Type B pancreatic cell (in vitro differentiated cells): ENCODE data around the gene LPCAT4. TPM values are rescaled to one million over a fixed set of nuclear protein-coding genes. Genes with fewer than 3 reads are reported as not detected.

Experiments used
- DNase-seq: peaks from one replicate; pipeline ENCODE4 v3.0.0; 2021; ENCODE audit warnings: mixed read lengths; ENCODE audit not compliant: unreplicated experiment; ENCODE audit errors: extremely low spot score
- H3K27ac Mint-ChIP-seq: 2 replicates; pipeline ENCODE4 v1.8.0; 2021; ENCODE audit warnings: mild to moderate bottlenecking, mixed read lengths
- H3K27me3 Mint-ChIP-seq: 2 replicates; pipeline ENCODE4 v1.8.0; 2021; ENCODE audit warnings: mixed read lengths
- H3K36me3 Mint-ChIP-seq: 2 replicates; pipeline ENCODE4 v1.8.0; 2021; ENCODE audit warnings: mixed read lengths
- H3K4me1 Mint-ChIP-seq: one replicate; pipeline ENCODE4 v1.8.0; 2021; ENCODE audit warnings: mixed read lengths; ENCODE audit not compliant: unreplicated experiment
- H3K4me3 Mint-ChIP-seq: 2 replicates; pipeline ENCODE4 v1.8.0; 2021; ENCODE audit warnings: mild to moderate bottlenecking, mixed read lengths
- H3K9me3 Mint-ChIP-seq: 2 replicates; pipeline ENCODE4 v1.8.0; 2021; ENCODE audit warnings: mixed read lengths
- microRNA-seq: library from miRNA; unstranded; fragments of <30 nt; microRNA quantifications from one replicate; pipeline ENCODE4, GENCODE V29; 2020
- total RNA-seq: library from RNA; stranded (reverse); gene quantifications from 2 replicates; pipeline ENCODE4 v1.2.1, GENCODE V29; 2021; ENCODE audit warnings: low replicate concordance
- TF ChIP-seq, protein P1 (sequence below): fragments of 200-600 bp; sonication (generic); conservative IDR thresholded peaks from 2 replicates; pipeline ENCODE4 v1.5.0; 2021; ENCODE audit warnings: antibody characterized with exemption, mild to moderate bottlenecking

Gene LPCAT4
- total RNA-seq, 1 donor from 2014 or later: 87.5 TPM

DNA sequence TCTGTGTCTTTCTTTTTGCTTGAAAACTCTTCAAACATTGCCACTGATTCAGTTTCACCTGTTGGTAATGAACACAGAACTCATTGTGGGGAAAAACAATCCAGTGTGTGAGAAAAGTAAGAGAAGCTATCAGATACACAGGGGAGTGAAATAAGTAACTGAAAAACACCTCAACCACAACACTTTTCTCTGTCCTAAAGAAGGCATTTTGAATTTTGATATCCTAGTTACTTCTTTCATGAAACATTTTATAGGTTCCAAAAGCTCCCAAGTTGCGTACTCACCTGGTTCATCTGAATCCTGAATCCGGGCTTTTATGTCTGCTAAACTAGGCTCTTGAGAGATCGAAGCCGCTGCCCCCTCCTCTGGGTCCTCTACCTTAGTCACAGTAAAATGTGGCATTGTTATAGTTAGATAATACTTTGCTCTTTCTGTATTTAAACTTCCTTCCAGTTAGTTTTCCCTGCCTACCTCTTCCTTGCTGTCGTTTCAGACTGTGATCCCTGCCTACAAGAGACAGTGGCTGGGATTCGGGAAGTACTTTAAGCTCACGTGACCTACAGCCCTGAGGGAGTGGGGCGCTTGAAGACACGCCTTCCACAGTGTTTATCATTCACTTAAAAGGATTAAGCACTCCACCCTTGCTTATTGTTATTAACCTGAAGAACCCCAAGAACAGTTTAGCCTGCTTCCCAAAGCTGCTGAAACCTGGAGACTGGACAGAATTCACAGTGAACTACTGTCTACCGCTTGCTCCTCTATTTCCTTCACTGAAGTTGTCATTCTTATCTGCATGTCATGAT, 48.5 kb downstream of the LPCAT4 start:
- peak overlapping the region; percentile 90 for H3K4me3 Mint-ChIP-seq
- peaks cover 11% of the 10 kb centered on the region for H3K4me1 Mint-ChIP-seq
- H3K9me3 Mint-ChIP-seq: no peaks in the 10 kb centered on the region
- no peaks in the 10 kb centered on the region for H3K27me3 Mint-ChIP-seq
- no peak for DNase-seq
- TF ChIP-seq, protein P1, sequence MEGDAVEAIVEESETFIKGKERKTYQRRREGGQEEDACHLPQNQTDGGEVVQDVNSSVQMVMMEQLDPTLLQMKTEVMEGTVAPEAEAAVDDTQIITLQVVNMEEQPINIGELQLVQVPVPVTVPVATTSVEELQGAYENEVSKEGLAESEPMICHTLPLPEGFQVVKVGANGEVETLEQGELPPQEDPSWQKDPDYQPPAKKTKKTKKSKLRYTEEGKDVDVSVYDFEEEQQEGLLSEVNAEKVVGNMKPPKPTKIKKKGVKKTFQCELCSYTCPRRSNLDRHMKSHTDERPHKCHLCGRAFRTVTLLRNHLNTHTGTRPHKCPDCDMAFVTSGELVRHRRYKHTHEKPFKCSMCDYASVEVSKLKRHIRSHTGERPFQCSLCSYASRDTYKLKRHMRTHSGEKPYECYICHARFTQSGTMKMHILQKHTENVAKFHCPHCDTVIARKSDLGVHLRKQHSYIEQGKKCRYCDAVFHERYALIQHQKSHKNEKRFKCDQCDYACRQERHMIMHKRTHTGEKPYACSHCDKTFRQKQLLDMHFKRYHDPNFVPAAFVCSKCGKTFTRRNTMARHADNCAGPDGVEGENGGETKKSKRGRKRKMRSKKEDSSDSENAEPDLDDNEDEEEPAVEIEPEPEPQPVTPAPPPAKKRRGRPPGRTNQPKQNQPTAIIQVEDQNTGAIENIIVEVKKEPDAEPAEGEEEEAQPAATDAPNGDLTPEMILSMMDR: no peak
- no peaks in the 10 kb centered on the region for H3K36me3 Mint-ChIP-seq
- peak overlapping the region; percentile 76 for H3K27ac Mint-ChIP-seq

- no peaks in the 10 kb centered on the region for H3K9me3 Mint-ChIP-seq
- no peaks in the 10 kb centered on the region for H3K27me3 Mint-ChIP-seq
- TF ChIP-seq, protein P1: no peak
Measured at GRCh38 chr15:34314491-34315490, 52.2 kb downstream of the LPCAT4 start.

GRCh38 chr15:34311563-34311962, 55.4 kb downstream of the LPCAT4 start:
- no peaks in the 10 kb centered on the region for H3K27me3 Mint-ChIP-seq
- no peaks in the 10 kb centered on the region for H3K9me3 Mint-ChIP-seq
- no peak overlapping the region for H3K4me3 Mint-ChIP-seq
- H3K27ac Mint-ChIP-seq: no peak overlapping the region
- TF ChIP-seq, protein P1: no peak
- H3K36me3 Mint-ChIP-seq: no peaks in the 10 kb centered on the region
- DNase-seq: no peak
- H3K4me1 Mint-ChIP-seq: no peaks in the 10 kb centered on the region

More at GRCh38 chr15:34314491-34315490, 52.2 kb downstream of the LPCAT4 start:
- no peak for DNase-seq
- no peak overlapping the region for H3K4me3 Mint-ChIP-seq
- H3K27ac Mint-ChIP-seq: no peak overlapping the region
- H3K36me3 Mint-ChIP-seq: no peaks in the 10 kb centered on the region
- peaks cover 11% of the 10 kb centered on the region for H3K4me1 Mint-ChIP-seq

Small RNA genes within 50 kb of the gene (microRNA-seq; reads per million reads assigned to microRNA genes)
- not detected for gene MIR1233-1

Other genes starting within 250 kb of the LPCAT4 start
- 51.8 and 63.9 TPM in 2 replicates for gene KATNBL1, start 157.1 kb downstream of the LPCAT4 start, total RNA-seq
- gene EMC4, start 142.2 kb downstream of the LPCAT4 start, total RNA-seq: 102 and 111 TPM in 2 replicates
- gene SLC12A6, start 29.4 kb downstream of the LPCAT4 start, total RNA-seq: 14.5 and 15.0 TPM in 2 replicates
- 143 and 157 TPM in 2 replicates for gene NOP10, start 24.1 kb downstream of the LPCAT4 start, total RNA-seq
- gene NUTM1, start 23.9 kb downstream of the LPCAT4 start, total RNA-seq: not detected in 2 replicates
- gene GOLGA8A, start 70.6 kb upstream of the LPCAT4 start, total RNA-seq: 64.0 and 135 TPM in 2 replicates
- gene GOLGA8B, start 216.5 kb upstream of the LPCAT4 start, total RNA-seq: 24.0 and 68.1 TPM in 2 replicates